Activated CD8-positive, alpha-beta T cell treated with anti-CD3 and anti-CD28 coated beads, Interleukin-2, amount 10 ng/mL, durations not matched to agents 7 days and 5 days (primary cell): ENCODE measurements around the gene HAUS2. TPM values are rescaled to one million over a fixed set of nuclear protein-coding genes. Genes with fewer than 3 reads are reported as not detected.

Experiments used
- ATAC-seq: fragments of 150-1000 bp; cut with Tn5 transposase; one replicate; pipeline ENCODE4 v1.10.0; 2021; ENCODE audit warnings: moderate library complexity
- CTCF ChIA-PET: fragments of 350-600 bp; sonication (Branson Sonifier 250); formaldehyde crosslinking; loops from one replicate; lab custom pipeline; 2021; ENCODE audit warnings: antibody characterized with exemption; lab: Charles Lee
- POLR2A ChIA-PET: fragments of 350-600 bp; sonication (Branson Sonifier 250); formaldehyde crosslinking; loops from one replicate; lab custom pipeline; 2021; ENCODE audit warnings: antibody characterized with exemption; lab: Charles Lee
- DNase-seq: peaks from one replicate; pipeline ENCODE4 v3.0.0-alpha.2; 2020
- H3K27ac Mint-ChIP-seq: one replicate; pipeline ENCODE4 v1.8.0; 2021; ENCODE audit warnings: mild to moderate bottlenecking, mixed read lengths
- H3K27me3 Mint-ChIP-seq: one replicate; pipeline ENCODE4 v1.8.0; 2021; ENCODE audit warnings: low read depth, mixed read lengths
- H3K36me3 Mint-ChIP-seq: one replicate; pipeline ENCODE4 v1.8.0; 2021; ENCODE audit warnings: low read depth, mixed read lengths
- H3K4me1 Mint-ChIP-seq: one replicate; pipeline ENCODE4 v1.8.0; 2021; ENCODE audit warnings: low read depth, mixed read lengths
- H3K4me3 Mint-ChIP-seq: one replicate; pipeline ENCODE4 v1.8.0; 2021; ENCODE audit warnings: mild to moderate bottlenecking, mixed read lengths
- H3K9me3 Mint-ChIP-seq: one replicate; pipeline ENCODE4 v1.8.0; 2022; ENCODE audit warnings: mixed read lengths; ENCODE audit not compliant: insufficient read depth
- total RNA-seq, 2 experiments: library from RNA; stranded (reverse); gene quantifications; one replicate each; pipeline ENCODE4 v1.2.3, GENCODE V29; 2021

Gene HAUS2
- total RNA-seq, 2 experiments from 2014 or later, result 42.2 to 44.7 TPM

- peaks cover 2% of the 10 kb centered on the region for H3K36me3 Mint-ChIP-seq
- peaks cover 47% of the 10 kb centered on the region for H3K4me1 Mint-ChIP-seq
- peaks cover 13% of the 10 kb centered on the region for H3K27me3 Mint-ChIP-seq
- ATAC-seq, result no peak
- no peak for DNase-seq
- peak overlapping the region; percentile 95 for H3K4me3 Mint-ChIP-seq
- ChIA-PET POLR2A (interaction anchor here (3.4 kb wide), 1 partner anchor 29 kb away, joined by 12 read pairs; no protein-coding TSS in a partner anchor), CTCF (interaction anchor here (1.0 to 1.4 kb wide), 3 partner anchors 15 to 73 kb away, joined by 4 to 6 read pairs (median 4); no protein-coding TSS in a partner anchor)
- H3K9me3 Mint-ChIP-seq, result no peaks in the 10 kb centered on the region
- no peak overlapping the region for H3K27ac Mint-ChIP-seq
Measured at GRCh38 chr15:42576776-42577175, 28.1 kb downstream of the HAUS2 start.

DNA sequence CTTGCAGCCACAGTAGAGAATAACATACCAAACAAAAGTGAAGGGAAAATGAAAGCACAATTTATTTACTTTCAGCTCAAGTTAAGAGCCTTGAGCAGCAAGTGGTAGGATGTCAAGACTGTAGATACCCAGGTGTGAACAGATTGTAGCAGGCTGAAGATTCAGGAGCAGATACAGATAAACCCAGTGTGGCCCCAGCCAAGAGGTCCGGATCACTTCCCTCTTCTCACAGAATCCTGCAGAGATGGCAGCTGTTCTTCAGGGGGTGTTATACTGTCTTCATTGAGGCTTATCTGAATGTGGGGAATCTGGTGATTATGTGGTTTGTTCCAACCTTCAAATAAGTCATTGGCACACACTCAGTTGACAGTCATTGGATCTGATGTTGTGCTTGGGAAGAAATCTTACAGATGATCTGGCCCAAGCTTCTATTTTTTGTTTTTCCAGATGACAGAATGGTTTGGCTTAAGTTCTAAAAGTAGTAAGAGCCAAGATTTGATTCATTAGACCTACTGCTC, 28.9 kb downstream of the HAUS2 start:
- Mint-ChIP-seq H3K4me3 (no peak overlapping the region), H3K27me3 (peaks cover 13% of the 10 kb centered on the region), H3K9me3 (no peaks in the 10 kb centered on the region), H3K4me1 (peaks cover 55% of the 10 kb centered on the region), H3K27ac (no peak overlapping the region), H3K36me3 (peaks cover 1% of the 10 kb centered on the region)
- no peak for ATAC-seq
- no peak for DNase-seq
- ChIA-PET CTCF (interaction anchor here (1.0 to 1.4 kb wide), 3 partner anchors 14 to 72 kb away, joined by 4 to 6 read pairs (median 4); no protein-coding TSS in a partner anchor), POLR2A (interaction anchor here (3.4 kb wide), 1 partner anchor 28 kb away, joined by 12 read pairs; no protein-coding TSS in a partner anchor)

GRCh38 chr15:42578984-42579537, 30.4 kb downstream of the HAUS2 start:
- Mint-ChIP-seq H3K36me3 (peaks cover 1% of the 10 kb centered on the region), H3K9me3 (no peaks in the 10 kb centered on the region), H3K4me1 (peaks cover 62% of the 10 kb centered on the region), H3K27ac (no peak overlapping the region), H3K27me3 (peaks cover 13% of the 10 kb centered on the region), H3K4me3 (no peak overlapping the region)
- DNase-seq (no peak), ATAC-seq (no peak)
- ChIA-PET CTCF (interaction anchor here (1.2 kb wide), 1 partner anchor 71 kb away, joined by 3 read pairs; no protein-coding TSS in a partner anchor), POLR2A (no interaction called here)

GRCh38 chr15:42581272-42581730, 32.7 kb downstream of the HAUS2 start:
- DNase-seq, result peak; percentile 89
- Mint-ChIP-seq H3K4me3 (peak overlapping the region; percentile 70), H3K27ac (peak overlapping the region; percentile 74), H3K36me3 (peaks cover 7% of the 10 kb centered on the region), H3K27me3 (peaks cover 13% of the 10 kb centered on the region), H3K4me1 (peaks cover 54% of the 10 kb centered on the region), H3K9me3 (no peaks in the 10 kb centered on the region)
- ChIA-PET POLR2A (interaction anchor here (0.6 to 3.3 kb wide), 10 partner anchors 9 to 147 kb away, joined by 3 to 18 read pairs (median 4); partner anchors contain the start of genes HAUS2 and LRRC57), CTCF (interaction anchor here (0.8 to 4.4 kb wide), 12 partner anchors 8 to 90 kb away, joined by 3 to 26 read pairs (median 5); partner anchors contain the start of gene SNAP23)
- peak; percentile 100 for ATAC-seq

DNA sequence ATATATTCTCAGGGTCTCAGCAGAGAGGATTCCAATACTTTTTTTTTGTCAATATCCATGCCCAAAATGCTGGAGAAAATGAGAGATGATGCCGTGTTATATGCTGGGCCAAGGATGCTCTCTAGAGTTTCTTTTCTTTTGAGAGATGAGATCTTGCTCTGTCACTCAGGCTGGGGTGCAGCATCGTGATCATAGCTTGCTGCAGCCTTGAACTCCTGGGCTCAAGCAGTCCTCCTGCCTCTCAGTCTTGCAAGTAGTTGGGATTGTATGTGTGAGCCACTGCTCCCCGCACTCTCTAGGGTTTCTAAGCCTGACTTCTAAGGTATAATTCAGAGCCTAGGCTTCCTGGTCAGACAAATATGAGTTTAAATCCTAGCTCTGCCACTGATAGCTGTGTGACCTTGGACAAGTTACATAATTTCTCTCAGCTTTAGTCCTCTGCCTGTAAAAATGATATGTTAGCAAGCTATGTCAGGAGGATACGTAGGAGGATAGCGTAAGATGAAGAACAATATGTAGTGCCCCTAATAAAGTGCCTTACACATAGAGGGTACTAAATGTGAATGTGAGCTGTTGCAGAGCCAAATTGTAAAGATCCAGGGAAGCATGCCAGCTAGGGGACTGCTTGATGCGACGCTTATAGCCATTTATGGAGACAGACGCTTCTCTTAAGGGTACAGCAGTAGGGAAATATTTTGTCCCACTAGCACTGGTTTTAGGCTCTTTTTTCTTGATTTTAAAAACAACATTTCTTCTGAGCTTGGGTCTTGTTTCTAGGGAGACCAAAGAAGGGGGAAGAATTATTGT, 34.1 kb downstream of the HAUS2 start:
- no peak overlapping the region for H3K4me3 Mint-ChIP-seq
- H3K36me3 Mint-ChIP-seq, result peaks cover 7% of the 10 kb centered on the region
- H3K9me3 Mint-ChIP-seq, result no peaks in the 10 kb centered on the region
- ATAC-seq (no peak), DNase-seq (no peak)
- CTCF ChIA-PET, result interaction anchor here (1.0 to 4.4 kb wide), 8 partner anchors 9 to 68 kb away, joined by 3 to 26 read pairs (median 8); no protein-coding TSS in a partner anchor
- peaks cover 41% of the 10 kb centered on the region for H3K4me1 Mint-ChIP-seq
- POLR2A ChIA-PET, result interaction anchor here (0.6 to 3.3 kb wide), 4 partner anchors 23 to 93 kb away, joined by 3 to 18 read pairs (median 7); partner anchors contain the start of gene ZNF106
- peaks cover 13% of the 10 kb centered on the region for H3K27me3 Mint-ChIP-seq
- H3K27ac Mint-ChIP-seq, result no peak overlapping the region

- DNase-seq (no peak), ATAC-seq (no peak)
- CTCF ChIA-PET, result interaction anchor here (0.6 to 4.4 kb wide), 3 partner anchors 8 to 339 kb away, joined by 3 to 26 read pairs (median 4); no protein-coding TSS in a partner anchor
- Mint-ChIP-seq H3K27me3 (peaks cover 9% of the 10 kb centered on the region), H3K9me3 (no peaks in the 10 kb centered on the region), H3K27ac (no peak overlapping the region), H3K36me3 (peaks cover 8% of the 10 kb centered on the region), H3K4me1 (peaks cover 33% of the 10 kb centered on the region), H3K4me3 (no peak overlapping the region)
- POLR2A ChIA-PET, result interaction anchor here (1.7 kb wide), 1 partner anchor 94 kb away, joined by 4 read pairs; the partner anchor contains the start of gene ZNF106
Measured at GRCh38 chr15:42584031-42584765, 35.6 kb downstream of the HAUS2 start.

DNA sequence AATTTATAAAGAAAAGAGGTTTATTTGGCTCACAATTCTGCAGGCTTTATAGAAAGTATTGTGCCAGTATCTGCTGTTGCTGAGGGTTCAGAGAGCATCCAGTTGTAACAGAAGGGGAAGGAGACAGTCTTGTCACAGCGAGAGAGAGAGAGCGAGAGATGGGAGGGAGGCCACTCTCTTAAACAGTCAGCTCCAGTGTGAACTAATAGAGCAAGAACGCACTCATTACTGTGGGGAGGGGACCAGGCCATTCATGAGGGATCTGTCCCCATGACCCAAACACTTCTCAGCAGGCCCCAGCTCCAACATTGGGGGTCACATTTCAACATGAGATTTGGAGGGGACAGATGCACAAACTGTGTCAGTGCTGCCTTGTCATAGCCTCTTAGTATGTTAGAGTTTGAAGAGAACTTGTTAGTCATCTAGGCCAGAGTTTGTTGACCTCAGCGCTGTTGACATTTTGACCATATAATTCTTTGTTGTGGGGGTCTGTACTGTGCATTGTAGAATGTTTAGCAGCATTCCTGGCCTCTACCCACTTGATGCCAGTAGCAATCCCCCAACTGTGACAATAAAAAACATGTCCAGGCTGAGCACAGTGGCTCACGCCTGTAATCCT, 42.1 kb downstream of the HAUS2 start:
- DNase-seq (no peak), ATAC-seq (no peak)
- no peak overlapping the region for H3K27ac Mint-ChIP-seq
- H3K4me3 Mint-ChIP-seq, result no peak overlapping the region
- CTCF ChIA-PET, result interaction anchor here (0.7 to 3.4 kb wide), 4 partner anchors 9 to 59 kb away, joined by 3 to 26 read pairs (median 3); no protein-coding TSS in a partner anchor
- POLR2A ChIA-PET, result interaction anchor here (0.6 kb wide), 1 partner anchor 575 kb away, joined by 3 read pairs; no protein-coding TSS in a partner anchor
- H3K9me3 Mint-ChIP-seq, result no peaks in the 10 kb centered on the region
- H3K4me1 Mint-ChIP-seq, result no peaks in the 10 kb centered on the region
- peaks cover 10% of the 10 kb centered on the region for H3K36me3 Mint-ChIP-seq
- no peaks in the 10 kb centered on the region for H3K27me3 Mint-ChIP-seq

DNA sequence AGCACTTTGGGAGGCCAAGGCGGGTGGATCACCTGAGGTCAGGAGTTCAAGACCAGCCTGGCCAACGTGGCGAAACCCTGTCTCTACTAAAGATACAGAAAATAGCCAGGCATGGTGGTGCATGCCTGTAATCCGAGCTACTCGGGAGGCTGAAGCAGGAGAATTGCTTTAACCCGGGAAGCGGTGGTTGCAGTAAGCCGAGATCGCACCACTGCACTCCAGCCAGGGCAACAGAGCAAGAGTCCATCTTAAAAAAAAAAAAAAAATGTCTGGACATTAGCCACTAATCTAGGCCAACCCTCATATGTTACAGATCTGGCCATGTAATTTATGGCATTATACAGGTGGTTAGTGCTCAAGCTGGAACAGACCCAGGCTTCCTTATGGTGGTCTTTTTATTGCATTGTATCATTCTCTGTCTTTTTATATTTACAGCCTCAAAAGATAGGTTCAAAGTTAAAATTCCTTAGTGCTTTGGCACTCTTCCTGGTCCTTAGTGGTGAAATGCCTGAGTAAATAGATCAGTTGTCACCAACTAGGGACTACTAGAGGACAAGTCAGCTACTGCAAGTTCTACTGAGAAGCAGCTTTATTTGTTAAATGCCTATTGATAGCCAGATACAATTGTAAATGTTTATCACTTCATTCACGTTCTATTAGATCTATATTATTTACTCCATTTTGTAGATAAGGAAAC, 42.7 kb downstream of the HAUS2 start:
- H3K9me3 Mint-ChIP-seq, result no peaks in the 10 kb centered on the region
- ChIA-PET POLR2A (interaction anchor here (0.6 to 1.1 kb wide), 2 partner anchors 10 to 576 kb away, joined by 3 to 4 read pairs; no protein-coding TSS in a partner anchor), CTCF (interaction anchor here (0.8 to 3.4 kb wide), 8 partner anchors 9 to 58 kb away, joined by 3 to 26 read pairs (median 4); partner anchors contain the start of genes HAUS2 and LRRC57)
- no peak overlapping the region for H3K27ac Mint-ChIP-seq
- no peak for ATAC-seq
- H3K36me3 Mint-ChIP-seq, result peaks cover 8% of the 10 kb centered on the region
- no peak overlapping the region for H3K4me3 Mint-ChIP-seq
- H3K4me1 Mint-ChIP-seq, result no peaks in the 10 kb centered on the region
- no peaks in the 10 kb centered on the region for H3K27me3 Mint-ChIP-seq
- no peak for DNase-seq

- no peak for DNase-seq
- CTCF ChIA-PET, result interaction anchor here (1.2 to 3.4 kb wide), 5 partner anchors 11 to 57 kb away, joined by 3 to 26 read pairs (median 4); partner anchors contain the start of genes HAUS2 and LRRC57
- no peak overlapping the region for H3K4me3 Mint-ChIP-seq
- H3K27me3 Mint-ChIP-seq, result no peaks in the 10 kb centered on the region
- no peak overlapping the region for H3K27ac Mint-ChIP-seq
- POLR2A ChIA-PET, result no interaction called here
- H3K9me3 Mint-ChIP-seq, result no peaks in the 10 kb centered on the region
- H3K4me1 Mint-ChIP-seq, result no peaks in the 10 kb centered on the region
- peaks cover 8% of the 10 kb centered on the region for H3K36me3 Mint-ChIP-seq
- ATAC-seq, result no peak
Measured at GRCh38 chr15:42592716-42593115, 44.1 kb downstream of the HAUS2 start.

- CTCF ChIA-PET, result interaction anchor here (1.2 to 3.4 kb wide), 4 partner anchors 11 to 57 kb away, joined by 3 to 26 read pairs (median 4); no protein-coding TSS in a partner anchor
- H3K27me3 Mint-ChIP-seq, result no peaks in the 10 kb centered on the region
- DNase-seq (no peak), ATAC-seq (no peak)
- H3K27ac Mint-ChIP-seq, result no peak overlapping the region
- H3K4me1 Mint-ChIP-seq, result no peaks in the 10 kb centered on the region
- H3K36me3 Mint-ChIP-seq, result peaks cover 8% of the 10 kb centered on the region
- no peaks in the 10 kb centered on the region for H3K9me3 Mint-ChIP-seq
- POLR2A ChIA-PET, result no interaction called here
- no peak overlapping the region for H3K4me3 Mint-ChIP-seq
Measured at GRCh38 chr15:42593143-42593542, 44.5 kb downstream of the HAUS2 start.
